MM.1S (cell line): ENCODE data around the gene DLAT.
"Not testable (repeated sequence)": the region's sequence is repeated elsewhere in the genome, so short reads cannot be mapped to it uniquely, and the experiment has no call there.

Experiments used
- DNase-seq: peaks from one replicate; pipeline ENCODE4 v3.0.0-alpha.2; 2015
- H2AFZ ChIP-seq: fragments of 300-600 bp; sonication (generic); 2 replicates; pipeline ENCODE4 v1.6.0; 2016; ENCODE audit warnings: antibody characterized with exemption, low read length
- H3F3A ChIP-seq: fragments of 300-600 bp; sonication (generic); 2 replicates; pipeline ENCODE4 v1.6.1; 2016; ENCODE audit warnings: mild to moderate bottlenecking, antibody characterized with exemption, low read length, moderate library complexity, mixed read lengths; ENCODE audit not compliant: insufficient read depth
- H3K27ac ChIP-seq: fragments of 300-600 bp; sonication (generic); 2 replicates; pipeline ENCODE4 v1.5.1; 2016; ENCODE audit warnings: mild to moderate bottlenecking, low read length
- H3K27me3 ChIP-seq: fragments of 300-600 bp; sonication (generic); replicated peaks from 2 replicates; pipeline ENCODE4 v1.6.0; 2016; ENCODE audit warnings: low read length; ENCODE audit not compliant: insufficient read depth
- H3K36me3 ChIP-seq: fragments of 300-600 bp; sonication (generic); replicated peaks from 2 replicates; pipeline ENCODE4 v1.6.1; 2016; ENCODE audit warnings: mild to moderate bottlenecking, low read length, mixed read lengths; ENCODE audit not compliant: insufficient read depth
- H3K4me1 ChIP-seq: fragments of 300-600 bp; sonication (generic); 2 replicates; pipeline ENCODE4 v1.6.1; 2016; ENCODE audit warnings: low read length, mixed read lengths
- H3K4me2 ChIP-seq: fragments of 300-600 bp; sonication (generic); 2 replicates; pipeline ENCODE4 v1.6.0; 2016; ENCODE audit warnings: low read depth, low read length
- H3K4me3 ChIP-seq: fragments of 300-600 bp; sonication (generic); 2 replicates; pipeline ENCODE4 v1.5.1; 2016; ENCODE audit warnings: low read length, mixed read lengths
- H3K79me2 ChIP-seq: fragments of 300-600 bp; sonication (generic); 2 replicates; pipeline ENCODE4 v1.6.1; 2016; ENCODE audit warnings: mixed run types, low read length, mixed read lengths
- H3K9ac ChIP-seq: fragments of 300-600 bp; sonication (generic); 2 replicates; pipeline ENCODE4 v1.6.1; 2016; ENCODE audit warnings: low read length, mixed read lengths
- H3K9me2 ChIP-seq: fragments of 300-600 bp; sonication (generic); replicated peaks from 2 replicates; pipeline ENCODE4 v1.6.1; 2016; ENCODE audit warnings: mild to moderate bottlenecking, low read length, mixed read lengths; ENCODE audit not compliant: insufficient read depth
- H3K9me3 ChIP-seq: fragments of 300-600 bp; sonication (generic); replicated peaks from 2 replicates; pipeline ENCODE4 v1.6.1; 2016; ENCODE audit warnings: mild to moderate bottlenecking, low read length, mixed read lengths; ENCODE audit not compliant: insufficient read depth
- H4K20me1 ChIP-seq: fragments of 300-600 bp; sonication (generic); 2 replicates; pipeline ENCODE4 v1.6.1; 2016; ENCODE audit warnings: mild to moderate bottlenecking, low read length, moderate library complexity, mixed read lengths; ENCODE audit not compliant: insufficient read depth
- EZH2 ChIP-seq: fragments of 300-600 bp; sonication (generic); optimal IDR thresholded peaks from 2 replicates; pipeline ENCODE3; 2017; ENCODE audit warnings: low read depth, mild to moderate bottlenecking, antibody characterized with exemption, low read length, mixed read lengths
- EZH2phosphoT487 ChIP-seq: fragments of 300-600 bp; sonication (generic); IDR thresholded peaks from 2 replicates; pipeline ENCODE4 v1.6.1; 2018; ENCODE audit warnings: antibody characterized with exemption, low read length
- TF ChIP-seq, protein P1 (sequence below): fragments of 300-600 bp; sonication (generic); IDR thresholded peaks from 2 replicates; pipeline ENCODE4 v1.5.1; 2016; ENCODE audit warnings: antibody characterized with exemption, low read length, mixed read lengths

Gene DLAT

DNA sequence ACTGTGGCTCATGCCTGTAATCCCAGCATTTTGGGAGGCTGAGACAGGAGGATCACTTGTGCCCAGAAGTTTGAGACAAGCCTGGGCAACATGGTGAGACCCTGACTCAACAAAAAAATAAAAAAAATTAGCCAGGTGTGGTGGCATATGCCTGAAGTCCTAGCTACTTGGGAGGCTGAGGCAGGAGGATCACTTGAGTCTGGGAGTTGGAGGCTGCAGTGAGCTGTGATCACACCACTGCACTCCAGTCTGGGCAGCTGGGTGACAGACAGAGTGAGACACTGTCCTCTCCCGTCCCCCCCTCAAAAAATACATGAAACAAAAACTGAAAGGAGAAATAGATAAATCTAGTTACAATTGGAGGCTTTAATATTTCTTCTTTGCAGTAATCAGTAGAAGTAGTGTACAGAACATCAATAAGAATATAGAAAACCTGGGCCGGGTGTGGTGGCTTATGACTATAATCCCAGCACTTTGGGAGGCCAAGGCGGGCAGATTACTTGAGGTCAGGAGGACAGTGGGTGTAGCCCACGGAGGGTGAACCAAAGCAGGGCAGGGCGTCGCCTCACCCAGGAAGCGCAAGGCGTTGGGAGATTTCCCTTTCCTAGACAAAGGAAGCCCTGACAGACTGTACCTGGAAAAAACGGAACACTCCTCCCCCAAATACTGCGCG is 19.6 kb upstream of the DLAT start:
- H3K27me3 ChIP-seq, result no peaks in the 10 kb centered on the region
- no peaks in the 10 kb centered on the region for H3K9me2 ChIP-seq
- DNase-seq, result no peak
- no peaks in the 10 kb centered on the region for H3K4me1 ChIP-seq
- no peaks in the 10 kb centered on the region for H3K9me3 ChIP-seq
- H3K9ac ChIP-seq, result no peak overlapping the region
- no peaks in the 10 kb centered on the region for H3F3A ChIP-seq
- H3K4me3 ChIP-seq, result no peak overlapping the region
- H3K36me3 ChIP-seq, result no peaks in the 10 kb centered on the region
- H3K4me2 ChIP-seq, result no peak overlapping the region
- H3K27ac ChIP-seq, result no peak overlapping the region
- no peaks in the 10 kb centered on the region for H4K20me1 ChIP-seq
- H3K79me2 ChIP-seq, result no peaks in the 10 kb centered on the region
- TF ChIP-seq EZH2, result no peak
- TF ChIP-seq EZH2phosphoT487, result no peak
- TF ChIP-seq, protein P1, sequence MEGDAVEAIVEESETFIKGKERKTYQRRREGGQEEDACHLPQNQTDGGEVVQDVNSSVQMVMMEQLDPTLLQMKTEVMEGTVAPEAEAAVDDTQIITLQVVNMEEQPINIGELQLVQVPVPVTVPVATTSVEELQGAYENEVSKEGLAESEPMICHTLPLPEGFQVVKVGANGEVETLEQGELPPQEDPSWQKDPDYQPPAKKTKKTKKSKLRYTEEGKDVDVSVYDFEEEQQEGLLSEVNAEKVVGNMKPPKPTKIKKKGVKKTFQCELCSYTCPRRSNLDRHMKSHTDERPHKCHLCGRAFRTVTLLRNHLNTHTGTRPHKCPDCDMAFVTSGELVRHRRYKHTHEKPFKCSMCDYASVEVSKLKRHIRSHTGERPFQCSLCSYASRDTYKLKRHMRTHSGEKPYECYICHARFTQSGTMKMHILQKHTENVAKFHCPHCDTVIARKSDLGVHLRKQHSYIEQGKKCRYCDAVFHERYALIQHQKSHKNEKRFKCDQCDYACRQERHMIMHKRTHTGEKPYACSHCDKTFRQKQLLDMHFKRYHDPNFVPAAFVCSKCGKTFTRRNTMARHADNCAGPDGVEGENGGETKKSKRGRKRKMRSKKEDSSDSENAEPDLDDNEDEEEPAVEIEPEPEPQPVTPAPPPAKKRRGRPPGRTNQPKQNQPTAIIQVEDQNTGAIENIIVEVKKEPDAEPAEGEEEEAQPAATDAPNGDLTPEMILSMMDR, result no peak
- no peak overlapping the region for H2AFZ ChIP-seq

GRCh38 chr11:112006095-112006441 is 19.1 kb upstream of the DLAT start:
- not testable (repeated sequence) for H3K9me3 ChIP-seq, DNase-seq, H3F3A ChIP-seq, H3K27me3 ChIP-seq, H3K4me3 ChIP-seq, H3K79me2 ChIP-seq, H3K36me3 ChIP-seq, H3K4me2 ChIP-seq, H3K9ac ChIP-seq, H2AFZ ChIP-seq, H3K27ac ChIP-seq, H4K20me1 ChIP-seq, H3K4me1 ChIP-seq, H3K9me2 ChIP-seq

GRCh38 chr11:112011451-112011850 is 13.8 kb upstream of the DLAT start:
- H3K36me3 ChIP-seq, DNase-seq, H3K9me3 ChIP-seq, H3F3A ChIP-seq, H3K4me2 ChIP-seq, H3K9me2 ChIP-seq, H2AFZ ChIP-seq, H4K20me1 ChIP-seq, H3K79me2 ChIP-seq, H3K4me1 ChIP-seq, H3K9ac ChIP-seq, H3K4me3 ChIP-seq, H3K27me3 ChIP-seq, H3K27ac ChIP-seq: not testable (repeated sequence)

GRCh38 chr11:112012874-112013273 is 12.3 kb upstream of the DLAT start:
- TF ChIP-seq EZH2 (no peak), EZH2phosphoT487 (no peak)
- TF ChIP-seq, protein P1, result no peak
- no peaks in the 10 kb centered on the region for H3K9me3 ChIP-seq
- no peaks in the 10 kb centered on the region for H3K27me3 ChIP-seq
- no peak overlapping the region for H3K4me3 ChIP-seq
- no peak overlapping the region for H2AFZ ChIP-seq
- H3K9ac ChIP-seq, result no peak overlapping the region
- H3F3A ChIP-seq, result 0 out of 2 replicates have a peak, but pooled peaks cover 3% of the 10 kb centered on the region
- DNase-seq, result no peak
- no peak overlapping the region for H3K27ac ChIP-seq
- no peaks in the 10 kb centered on the region for H3K4me1 ChIP-seq
- no peaks in the 10 kb centered on the region for H3K36me3 ChIP-seq
- H3K4me2 ChIP-seq, result no peak overlapping the region
- no peaks in the 10 kb centered on the region for H3K79me2 ChIP-seq
- no peaks in the 10 kb centered on the region for H4K20me1 ChIP-seq
- H3K9me2 ChIP-seq, result no peaks in the 10 kb centered on the region
